Aorta (tissue), 5 donors: ENCODE data around the gene SGO2. TPM values are rescaled to one million over a fixed set of nuclear protein-coding genes. Genes with fewer than 3 reads are reported as not detected.

Source experiments
- ATAC-seq: fragments of 200-7000 bp; cut with Tn5 transposase; one replicate; pipeline ENCODE4 v1.9.1; 2022; ENCODE audit warnings: moderate library complexity; ENCODE audit not compliant: low FRiP score
- DNase-seq, 2 donors: peaks; one replicate each; pipeline ENCODE4 v3.0.0-alpha.2; 2020
- H3K27ac ChIP-seq, 2 donors: one replicate each; pipeline ENCODE4 v1.5.1; 2013; ENCODE audit warnings: low read length in 2 of 2, mild to moderate bottlenecking in 2 of 2, moderate library complexity in 2 of 2, control low read depth in 1 of 2, inconsistent platforms in 1 of 2, low read depth in 1 of 2
- H3K27me3 ChIP-seq, 2 donors: one replicate each; pipeline ENCODE4 v1.6.1; 2013; ENCODE audit warnings: control low read depth in 1 of 2, low read length in 1 of 2, mild to moderate bottlenecking in 1 of 2, moderate library complexity in 1 of 2; ENCODE audit not compliant: insufficient read depth in 2 of 2, control insufficient read depth in 1 of 2
- H3K36me3 ChIP-seq, 2 donors: one replicate each; pipeline ENCODE4 v1.6.1; 2013; ENCODE audit warnings: control low read depth in 1 of 2, low read length in 1 of 2, mild to moderate bottlenecking in 1 of 2; ENCODE audit not compliant: insufficient read depth in 2 of 2, control insufficient read depth in 1 of 2
- H3K4me1 ChIP-seq, 2 donors: one replicate each; pipeline ENCODE4 v1.6.1; 2013; ENCODE audit warnings: low read length in 2 of 2, control low read depth in 1 of 2, mild to moderate bottlenecking in 1 of 2, moderate library complexity in 1 of 2; ENCODE audit not compliant: insufficient read depth in 2 of 2, control insufficient read depth in 1 of 2
- H3K4me3 ChIP-seq, 2 donors: one replicate each; pipeline ENCODE4 v1.5.1; 2013; ENCODE audit warnings: low read length in 2 of 2, control low read depth in 1 of 2, mild to moderate bottlenecking in 1 of 2
- H3K9me3 ChIP-seq: one replicate; pipeline ENCODE4 v1.6.1; 2013; ENCODE audit warnings: mild to moderate bottlenecking, low read length; ENCODE audit not compliant: control insufficient read depth
- WGBS, 2 donors: extraction: QIAGEN DNeasy Blood & Tissue Kit; methylation state at CpG; one replicate each; pipeline ENCODE4 v1.1.7; 2013; 5-methylcytosine and 5-hydroxymethylcytosine counted together
- intact Hi-C, 2 donors: fragments of 100-400 bp; cut with DNase I; formaldehyde crosslinking; loops; one replicate each; pipeline versions ENCODE4 v1.14.2 to v1.15.0; 2022
- polyA plus RNA-seq, 2 donors: library from polyadenylated mRNA; stranded (reverse); fragments of 200-250 nt; gene quantifications; one replicate each; pipeline ENCODE4 v1.2.3, GENCODE V29; 2013
- total RNA-seq, 2 donors: library from RNA; stranded (reverse); fragmentation: NEBNext Ultra II Directional; extraction: Animal tissue kit (Norgen Biotek cat#: 25700); gene quantifications; one replicate each; pipeline ENCODE4 v1.2.1, GENCODE V29; 2021
- donor health status: healthy with polysubstance abuse.
- donor health status: Bipolar disorder and iron deficiency.
- donor health status: DM: no; HTN: no; CAD: no.
- donor health status: DM: no; HTN: no; CAD: no.
- donor health status: DM: yes; HTN: yes; CAD: no.

Gene SGO2
- total and polyA plus RNA-seq, 4 donors = 1.00 to 3.2 (median 1.5) TPM

- 66 to 67% methylated on average over 6 of the region's 6 CpGs for WGBS, 2 donors
These were observed 91.4 kb downstream of the SGO2 start for GRCh38 chr2:200617156-200618053.

GRCh38 chr2:200618054-200618419 lies 92.0 kb downstream of the SGO2 start:
- WGBS, 2 donors = 70% methylated on average over 3 of the region's 3 CpGs
- no peaks in the 10 kb centered on the region for H3K27me3 ChIP-seq
- no peaks in the 10 kb centered on the region for H3K9me3 ChIP-seq
- H3K4me1 ChIP-seq = no peaks in the 10 kb centered on the region
- H3K4me3 ChIP-seq = no peak overlapping the region
- H3K36me3 ChIP-seq = no peaks in the 10 kb centered on the region
- no peak overlapping the region for H3K27ac ChIP-seq
- DNase-seq (no peak), ATAC-seq (no peak)
- intact Hi-C loops = no loop called here

More at GRCh38 chr2:200617156-200618053, 91.4 kb downstream of the SGO2 start:
- no peaks in the 10 kb centered on the region for H3K36me3 ChIP-seq
- H3K27ac ChIP-seq = no peak overlapping the region
- no peak overlapping the region for H3K4me3 ChIP-seq
- no peaks in the 10 kb centered on the region for H3K27me3 ChIP-seq
- ATAC-seq (no peak), DNase-seq (no peak)
- no peaks in the 10 kb centered on the region for H3K9me3 ChIP-seq
- intact Hi-C loops = no loop called here
- no peaks in the 10 kb centered on the region for H3K4me1 ChIP-seq

- no peak for DNase-seq
- no peaks in the 10 kb centered on the region for H3K27me3 ChIP-seq
- H3K36me3 ChIP-seq = no peaks in the 10 kb centered on the region
- no peak for ATAC-seq
- WGBS, 2 donors = 41% methylated on average over 3 of the region's 3 CpGs
- intact Hi-C loops = no loop called here
- no peak overlapping the region for H3K4me3 ChIP-seq
- no peaks in the 10 kb centered on the region for H3K4me1 ChIP-seq
- no peaks in the 10 kb centered on the region for H3K9me3 ChIP-seq
- H3K27ac ChIP-seq = no peak overlapping the region
These were observed 92.6 kb downstream of the SGO2 start for GRCh38 chr2:200618590-200619021.

- Histone ChIP-seq H3K4me3 (no peak overlapping the region), H3K27ac (no peak overlapping the region), H3K4me1 (no peaks in the 10 kb centered on the region), H3K9me3 (no peaks in the 10 kb centered on the region), H3K27me3 (no peaks in the 10 kb centered on the region), H3K36me3 (no peaks in the 10 kb centered on the region)
- 18 to 28% methylated on average over 2 of the region's 2 CpGs for WGBS, 2 donors
- DNase-seq (no peak), ATAC-seq (no peak)
- intact Hi-C loops = no loop called here
These were observed 93.3 kb downstream of the SGO2 start for GRCh38 chr2:200619279-200619678.

- no peak for DNase-seq
- no peaks in the 10 kb centered on the region for H3K4me1 ChIP-seq
- H3K27me3 ChIP-seq = no peaks in the 10 kb centered on the region
- H3K4me3 ChIP-seq = no peak overlapping the region
- WGBS, 2 donors = 79 to 84% methylated on average over 7 of the region's 7 CpGs
- intact Hi-C loops = no loop called here
- no peaks in the 10 kb centered on the region for H3K9me3 ChIP-seq
- no peak for ATAC-seq
- H3K27ac ChIP-seq = no peak overlapping the region
- no peaks in the 10 kb centered on the region for H3K36me3 ChIP-seq
These were observed 94.8 kb downstream of the SGO2 start for GRCh38 chr2:200620606-200621390.

GRCh38 chr2:200622106-200622505 lies 96.1 kb downstream of the SGO2 start:
- H3K9me3 ChIP-seq = no peaks in the 10 kb centered on the region
- ATAC-seq = no peak
- intact Hi-C loops = no loop called here
- WGBS, 2 donors = 73 to 79% methylated on average over 1 of the region's 1 CpG
- H3K27me3 ChIP-seq = no peaks in the 10 kb centered on the region
- no peak overlapping the region for H3K27ac ChIP-seq
- H3K4me3 ChIP-seq = no peak overlapping the region
- H3K4me1 ChIP-seq = no peaks in the 10 kb centered on the region
- no peaks in the 10 kb centered on the region for H3K36me3 ChIP-seq
- no peak for DNase-seq

- Histone ChIP-seq H3K27ac (no peak overlapping the region), H3K4me3 (no peak overlapping the region), H3K4me1 (no peaks in the 10 kb centered on the region), H3K9me3 (no peaks in the 10 kb centered on the region), H3K27me3 (no peaks in the 10 kb centered on the region), H3K36me3 (no peaks in the 10 kb centered on the region)
- intact Hi-C loops = no loop called here
- 59 to 76% methylated on average over 2 of the region's 2 CpGs for WGBS, 2 donors
- ATAC-seq (no peak), DNase-seq (no peak)
These were observed 98.0 kb downstream of the SGO2 start for GRCh38 chr2:200624026-200624425.

- H3K36me3 ChIP-seq = no peaks in the 10 kb centered on the region
- ATAC-seq (no peak), DNase-seq (no peak)
- H3K9me3 ChIP-seq = no peaks in the 10 kb centered on the region
- 89 to 97% methylated on average over 3 of the region's 3 CpGs for WGBS, 2 donors
- intact Hi-C loops = no loop called here
- H3K4me3 ChIP-seq = no peak overlapping the region
- H3K27ac ChIP-seq = no peak overlapping the region
- H3K27me3 ChIP-seq = no peaks in the 10 kb centered on the region
- no peaks in the 10 kb centered on the region for H3K4me1 ChIP-seq
These were observed 98.7 kb downstream of the SGO2 start for GRCh38 chr2:200624658-200625057.
